PC-3 (cell line): ENCODE results near the gene CCSER2. TPM values are rescaled to one million over a fixed set of nuclear protein-coding genes. Genes with fewer than 3 reads are reported as not detected.
A peak's percentile ranks its signal among the peaks of the same experiment; 100 is the strongest.

Experiments
- ATAC-seq: fragments of 200-7000 bp; cut with Tn5 transposase; 2 replicates; pipeline ENCODE4 v1.9.1; 2020; ENCODE audit warnings: mild to moderate bottlenecking, moderate library complexity
- BruUV-seq: library from RNA; stranded (reverse); fragments of 400-500 nt; replicated peaks from 2 replicates; lab custom pipeline; 2021; lab: Mats Ljungman, UMichigan
- CTCF ChIA-PET: fragments of 300-600 bp; sonication (Branson Sonifier 250); formaldehyde crosslinking; loops from one replicate; lab custom pipeline; 2022; ENCODE audit warnings: antibody characterized with exemption; lab: Charles Lee
- POLR2A ChIA-PET: fragments of 300-600 bp; sonication (Branson Sonifier 250); formaldehyde crosslinking; loops from one replicate; lab custom pipeline; 2022; ENCODE audit warnings: antibody characterized with exemption; ENCODE audit not compliant: unreplicated experiment; lab: Charles Lee
- DNase-seq: peaks from one replicate; pipeline ENCODE4 v3.0.0-alpha.2; 2015
- H2AFZ ChIP-seq: fragments of 300-600 bp; sonication (generic); 2 replicates; pipeline ENCODE4 v1.6.0; 2016; ENCODE audit warnings: antibody characterized with exemption, low read length
- H3F3A ChIP-seq: fragments of 300-600 bp; sonication (generic); one replicate; pipeline ENCODE4 v1.6.0; 2017; ENCODE audit warnings: antibody characterized with exemption, low read length, control low read depth, mild to moderate bottlenecking; ENCODE audit not compliant: unreplicated experiment
- H3K27ac ChIP-seq: fragments of 300-600 bp; sonication (generic); 2 replicates; pipeline ENCODE4 v1.5.1; 2016; ENCODE audit warnings: mild to moderate bottlenecking, low read length
- H3K27me3 ChIP-seq: fragments of 300-600 bp; sonication (generic); 2 replicates; pipeline ENCODE4 v1.6.1; 2016; ENCODE audit warnings: low read length, mixed read lengths
- H3K36me3 ChIP-seq: fragments of 300-600 bp; sonication (generic); 2 replicates; pipeline ENCODE4 v1.6.1; 2016; ENCODE audit warnings: low read depth, mixed run types, low read length, mixed read lengths
- H3K4me1 ChIP-seq: fragments of 300-600 bp; sonication (generic); 2 replicates; pipeline ENCODE4 v1.5.1; 2016; ENCODE audit warnings: low read length; ENCODE audit not compliant: insufficient read depth
- H3K4me2 ChIP-seq: fragments of 300-600 bp; sonication (generic); 2 replicates; pipeline ENCODE4 v1.6.0; 2016; ENCODE audit warnings: low read length
- H3K4me3 ChIP-seq: fragments of 300-600 bp; sonication (generic); 2 replicates; pipeline ENCODE4 v1.5.1; 2016; ENCODE audit warnings: mild to moderate bottlenecking, low read length, mixed read lengths
- H3K79me2 ChIP-seq: fragments of 300-600 bp; sonication (generic); 2 replicates; pipeline ENCODE4 v1.6.1; 2017; ENCODE audit warnings: low read length, mixed read lengths
- H3K9ac ChIP-seq: fragments of 300-600 bp; sonication (generic); 2 replicates; pipeline ENCODE4 v1.6.0; 2016; ENCODE audit warnings: mild to moderate bottlenecking, low read length
- H3K9me2 ChIP-seq: fragments of 300-600 bp; sonication (generic); replicated peaks from 2 replicates; pipeline ENCODE4 v1.6.1; 2016; ENCODE audit warnings: mixed run types, low read length, mixed read lengths
- H3K9me3 ChIP-seq: fragments of 300-600 bp; sonication (generic); 2 replicates; pipeline ENCODE4 v1.6.1; 2016; ENCODE audit warnings: low read length, mixed read lengths
- H4K20me1 ChIP-seq: fragments of 300-600 bp; sonication (generic); 2 replicates; pipeline ENCODE4 v1.6.1; 2016; ENCODE audit warnings: low read length, mixed read lengths
- EZH2 ChIP-seq: fragments of 300-600 bp; sonication (generic); IDR thresholded peaks from one replicate; pipeline ENCODE4 v1.6.1; 2017; ENCODE audit warnings: antibody characterized with exemption, mild to moderate bottlenecking, low read length; ENCODE audit not compliant: unreplicated experiment
- EZH2phosphoT487 ChIP-seq: fragments of 300-600 bp; sonication (generic); IDR thresholded peaks from 2 replicates; pipeline ENCODE4 v1.6.1; 2018; ENCODE audit warnings: mild to moderate bottlenecking, antibody characterized with exemption, low read length, borderline replicate concordance
- intact Hi-C: fragments of 100-400 bp; cut with micrococcal nuclease; formaldehyde crosslinking; loops from 2 replicates; pipeline ENCODE4 v1.9.0; 2023
- total RNA-seq: library from RNA; depleted of rRNA; stranded (reverse); fragments of >200 nt; gene quantifications from 2 replicates; pipeline ENCODE4 v1.2.3, GENCODE V29; 2014
- TF ChIP-seq, protein P1 (sequence below): fragments of 300-600 bp; sonication (generic); conservative IDR thresholded peaks from 2 replicates; pipeline ENCODE4 v1.5.1; 2017; ENCODE audit warnings: antibody characterized with exemption, low read depth, mild to moderate bottlenecking, low read length

The CCSER2 gene
- total RNA-seq, 1 experiment from 2014 or later = 10.2 TPM

GRCh38 chr10:84493361-84493760 lies 165.0 kb downstream of the CCSER2 start:
- intact Hi-C loops = no loop called here
- ATAC-seq = no peak
- ChIA-PET CTCF (no interaction called here), POLR2A (no interaction called here)
- Histone ChIP-seq H3K9me3 (no peaks in the 10 kb centered on the region), H3K4me1 (peaks cover 37% of the 10 kb centered on the region), H3K9me2 (no peaks in the 10 kb centered on the region), H3K36me3 (no peaks in the 10 kb centered on the region), H3K4me2 (no peak overlapping the region), H3K79me2 (no peaks in the 10 kb centered on the region), H3K9ac (no peak overlapping the region), H2AFZ (no peak overlapping the region), H4K20me1 (no peaks in the 10 kb centered on the region), H3F3A (no peaks in the 10 kb centered on the region), H3K27me3 (no peaks in the 10 kb centered on the region), H3K4me3 (no peak overlapping the region), H3K27ac (no peak overlapping the region)
- BruUV-seq = no TSS peak
- TF ChIP-seq EZH2 = no peak
- no peak for TF ChIP-seq EZH2phosphoT487
- TF ChIP-seq, protein P1, sequence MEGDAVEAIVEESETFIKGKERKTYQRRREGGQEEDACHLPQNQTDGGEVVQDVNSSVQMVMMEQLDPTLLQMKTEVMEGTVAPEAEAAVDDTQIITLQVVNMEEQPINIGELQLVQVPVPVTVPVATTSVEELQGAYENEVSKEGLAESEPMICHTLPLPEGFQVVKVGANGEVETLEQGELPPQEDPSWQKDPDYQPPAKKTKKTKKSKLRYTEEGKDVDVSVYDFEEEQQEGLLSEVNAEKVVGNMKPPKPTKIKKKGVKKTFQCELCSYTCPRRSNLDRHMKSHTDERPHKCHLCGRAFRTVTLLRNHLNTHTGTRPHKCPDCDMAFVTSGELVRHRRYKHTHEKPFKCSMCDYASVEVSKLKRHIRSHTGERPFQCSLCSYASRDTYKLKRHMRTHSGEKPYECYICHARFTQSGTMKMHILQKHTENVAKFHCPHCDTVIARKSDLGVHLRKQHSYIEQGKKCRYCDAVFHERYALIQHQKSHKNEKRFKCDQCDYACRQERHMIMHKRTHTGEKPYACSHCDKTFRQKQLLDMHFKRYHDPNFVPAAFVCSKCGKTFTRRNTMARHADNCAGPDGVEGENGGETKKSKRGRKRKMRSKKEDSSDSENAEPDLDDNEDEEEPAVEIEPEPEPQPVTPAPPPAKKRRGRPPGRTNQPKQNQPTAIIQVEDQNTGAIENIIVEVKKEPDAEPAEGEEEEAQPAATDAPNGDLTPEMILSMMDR = no peak
- no peak for DNase-seq

DNA sequence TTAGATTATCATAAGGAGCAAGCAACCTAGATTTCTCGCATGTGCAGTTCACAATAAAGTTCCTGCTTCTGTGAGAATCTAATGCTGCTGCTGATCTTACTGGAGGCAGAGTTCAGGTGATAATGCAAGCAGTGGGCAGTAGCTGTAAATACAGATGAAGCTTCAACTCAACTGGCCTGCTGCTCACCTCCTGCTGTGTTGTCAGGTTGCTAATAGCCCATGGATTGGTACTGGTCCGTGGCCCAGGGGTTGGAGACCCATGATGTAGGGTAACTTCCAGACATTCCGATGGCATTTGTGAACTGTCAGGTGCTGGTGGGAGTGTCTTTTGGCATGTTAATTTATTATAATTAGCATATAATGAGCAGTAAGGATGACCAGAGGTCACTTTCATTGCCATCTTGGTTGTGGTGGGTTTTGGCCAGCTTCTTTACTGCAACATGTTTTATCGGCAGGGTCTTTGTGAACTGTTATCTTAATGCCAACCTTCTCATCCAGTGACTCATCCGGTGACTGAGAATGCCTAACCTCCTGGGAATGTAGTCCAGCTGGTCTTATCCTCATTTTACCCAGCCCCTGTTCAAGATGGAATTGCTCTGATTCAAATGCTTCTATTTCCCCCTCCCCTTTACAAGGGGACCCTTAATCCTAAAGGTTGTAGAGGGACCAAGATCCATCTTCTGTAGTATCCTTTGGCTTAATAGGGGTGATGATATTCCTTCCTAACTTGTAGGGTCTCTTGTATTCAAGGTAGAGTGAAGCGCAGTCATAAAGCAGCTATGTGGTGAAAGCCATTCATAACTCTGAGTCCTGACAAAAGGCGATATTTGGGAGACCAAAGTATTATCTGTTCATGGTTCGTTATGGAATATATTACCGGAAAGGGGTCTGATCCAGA lies 165.8 kb downstream of the CCSER2 start:
- Histone ChIP-seq H3K9me3 (no peaks in the 10 kb centered on the region), H3K79me2 (no peaks in the 10 kb centered on the region), H3K27ac (peak overlapping the region; percentile 40), H3K9ac (no peak overlapping the region), H3K4me3 (peak overlapping the region; percentile 26; the same call in 1 of the 2 replicates), H3F3A (no peaks in the 10 kb centered on the region), H3K36me3 (no peaks in the 10 kb centered on the region), H4K20me1 (no peaks in the 10 kb centered on the region), H3K4me2 (peak overlapping the region; percentile 76), H3K27me3 (no peaks in the 10 kb centered on the region), H3K4me1 (peaks cover 38% of the 10 kb centered on the region), H2AFZ (no peak overlapping the region), H3K9me2 (no peaks in the 10 kb centered on the region)
- BruUV-seq = no TSS peak
- peak; percentile 83 for ATAC-seq
- CTCF ChIA-PET = no interaction called here
- peak; percentile 83 for DNase-seq
- no peak for TF ChIP-seq EZH2
- no peak for TF ChIP-seq EZH2phosphoT487
- TF ChIP-seq, protein P1 = no peak
- POLR2A ChIA-PET = no interaction called here
- intact Hi-C loops = no loop called here

- Histone ChIP-seq H3K9me3 (no peaks in the 10 kb centered on the region), H3K9ac (no peak overlapping the region), H3K27me3 (no peaks in the 10 kb centered on the region), H3K27ac (peak overlapping the region; percentile 40), H3K4me2 (peak overlapping the region; percentile 76), H2AFZ (no peak overlapping the region), H3K79me2 (no peaks in the 10 kb centered on the region), H3F3A (no peaks in the 10 kb centered on the region), H3K4me3 (peak overlapping the region; percentile 26; the same call in 1 of the 2 replicates), H3K36me3 (no peaks in the 10 kb centered on the region), H4K20me1 (no peaks in the 10 kb centered on the region), H3K9me2 (no peaks in the 10 kb centered on the region), H3K4me1 (peaks cover 38% of the 10 kb centered on the region)
- DNase-seq (no peak), ATAC-seq (no peak)
- ChIA-PET CTCF (no interaction called here), POLR2A (interaction anchor here (0.7 kb wide), 1 partner anchor 28 kb away, joined by 7 read pairs; no protein-coding TSS in a partner anchor)
- no TSS peak for BruUV-seq
- TF ChIP-seq, protein P1 = no peak
- TF ChIP-seq EZH2 (no peak), EZH2phosphoT487 (no peak)
- intact Hi-C loops = no loop called here
Measured at GRCh38 chr10:84494849-84495180, 166.4 kb downstream of the CCSER2 start.
